Caco-2 (cell line): ENCODE measurements around the gene RFX2. TPM values are rescaled to one million over a fixed set of nuclear protein-coding genes. Genes with fewer than 3 reads are reported as not detected.

Experiments used
- BruUV-seq: library from RNA; stranded (reverse); fragments of 400-500 nt; replicated peaks from 2 replicates; lab custom pipeline; 2021; lab: Mats Ljungman, UMichigan
- CTCF ChIA-PET: fragments of 300-600 bp; sonication (Branson Sonifier 250); formaldehyde crosslinking; loops from one replicate; lab custom pipeline; 2022; ENCODE audit warnings: antibody characterized with exemption; lab: Charles Lee
- POLR2A ChIA-PET: fragments of 300-600 bp; sonication (Branson Sonifier 250); formaldehyde crosslinking; loops from one replicate; lab custom pipeline; 2022; ENCODE audit warnings: antibody characterized with exemption; lab: Charles Lee
- DNase-seq, 2 experiments: peaks; one replicate each; pipeline versions ENCODE4 v3.0.0 to v3.0.0-alpha.2; 2020 to 2022
- H3K27me3 ChIP-seq: replicated peaks from 2 replicates; pipeline ENCODE4 v1.6.0; 2011; ENCODE audit warnings: low read length; ENCODE audit not compliant: control insufficient read depth, insufficient read depth
- H3K36me3 ChIP-seq: 2 replicates; pipeline ENCODE4 v1.5.1; 2011; ENCODE audit warnings: low read length; ENCODE audit not compliant: control insufficient read depth, insufficient read depth
- H3K4me1 ChIP-seq: fragments of 250-450 bp; sonication (Bioruptor Pico); 2 replicates; pipeline ENCODE4 v1.5.1; 2020; ENCODE audit warnings: mild to moderate bottlenecking
- H3K4me3 ChIP-seq: 2 replicates; pipeline ENCODE4 v1.5.1; 2011; ENCODE audit warnings: low read depth, mild to moderate bottlenecking, control low read depth, low read length
- H3K9me3 ChIP-seq: fragments of 250-450 bp; sonication (Bioruptor Pico); 2 replicates; pipeline ENCODE4 v1.5.1; 2020; ENCODE audit warnings: mild to moderate bottlenecking, moderate library complexity
- H3K27ac Mint-ChIP-seq: one replicate; pipeline ENCODE4 v1.8.0; 2022; ENCODE audit warnings: mixed read lengths; ENCODE audit not compliant: unreplicated experiment
- H3K27me3 Mint-ChIP-seq: one replicate; pipeline ENCODE4 v1.8.0; 2022; ENCODE audit warnings: mixed read lengths; ENCODE audit not compliant: insufficient read depth, unreplicated experiment
- H3K36me3 Mint-ChIP-seq: one replicate; pipeline ENCODE4 v1.8.0; 2022; ENCODE audit warnings: mild to moderate bottlenecking, mixed read lengths; ENCODE audit not compliant: insufficient read depth, unreplicated experiment
- H3K4me1 Mint-ChIP-seq: one replicate; pipeline ENCODE4 v1.8.0; 2022; ENCODE audit warnings: low read depth, mixed read lengths; ENCODE audit not compliant: unreplicated experiment
- H3K4me3 Mint-ChIP-seq: one replicate; pipeline ENCODE4 v1.8.0; 2022; ENCODE audit warnings: mild to moderate bottlenecking, moderate library complexity, mixed read lengths; ENCODE audit not compliant: unreplicated experiment
- H3K9me3 Mint-ChIP-seq: one replicate; pipeline ENCODE4 v1.8.0; 2022; ENCODE audit warnings: mixed read lengths; ENCODE audit not compliant: unreplicated experiment
- intact Hi-C: fragments of 100-400 bp; cut with micrococcal nuclease; formaldehyde crosslinking; loops from one replicate; pipeline ENCODE4 v1.10.0; 2022; ENCODE audit not compliant: unreplicated experiment
- total RNA-seq: library from RNA; stranded (reverse); gene quantifications from 2 replicates; pipeline ENCODE4 v1.2.3, GENCODE V29; 2022
- TF ChIP-seq, protein P1 (sequence below), 2 experiments: fragments of 200-600 bp in 1 of 2; IDR thresholded peaks; 1 replicate in 1 of 2; 2 replicates in 1 of 2; pipeline versions ENCODE4 v1.5.1 to v1.8.0; 2011 to 2022; ENCODE audit warnings: antibody characterized with exemption in 1 of 2, control low read depth in 1 of 2, inconsistent platforms in 1 of 2, low read depth in 1 of 2, low read length in 1 of 2, mild to moderate bottlenecking in 1 of 2, moderate library complexity in 1 of 2; ENCODE audit not compliant: insufficient read depth in 1 of 2, severe bottlenecking in 1 of 2, unreplicated experiment in 1 of 2

The RFX2 gene
- total RNA-seq, 1 experiment from 2014 or later, result 9.3 TPM

GRCh38 chr19:6014551-6015135 is 95.7 kb downstream of the RFX2 start:
- Mint-ChIP-seq H3K4me3 (no peak overlapping the region), H3K4me1 (peaks cover 9% of the 10 kb centered on the region), H3K36me3 (no peaks in the 10 kb centered on the region), H3K9me3 (no peaks in the 10 kb centered on the region), H3K27ac (no peak overlapping the region), H3K27me3 (no peaks in the 10 kb centered on the region)
- CTCF ChIA-PET, result interaction anchor here (0.6 kb wide), 1 partner anchor 27 kb away, joined by 4 read pairs; no protein-coding TSS in a partner anchor
- POLR2A ChIA-PET, result no interaction called here
- Histone ChIP-seq H3K4me1 (no peaks in the 10 kb centered on the region), H3K4me3 (no peak overlapping the region), H3K36me3 (no peaks in the 10 kb centered on the region), H3K9me3 (no peaks in the 10 kb centered on the region), H3K27me3 (no peaks in the 10 kb centered on the region)
- TF ChIP-seq, protein P1, sequence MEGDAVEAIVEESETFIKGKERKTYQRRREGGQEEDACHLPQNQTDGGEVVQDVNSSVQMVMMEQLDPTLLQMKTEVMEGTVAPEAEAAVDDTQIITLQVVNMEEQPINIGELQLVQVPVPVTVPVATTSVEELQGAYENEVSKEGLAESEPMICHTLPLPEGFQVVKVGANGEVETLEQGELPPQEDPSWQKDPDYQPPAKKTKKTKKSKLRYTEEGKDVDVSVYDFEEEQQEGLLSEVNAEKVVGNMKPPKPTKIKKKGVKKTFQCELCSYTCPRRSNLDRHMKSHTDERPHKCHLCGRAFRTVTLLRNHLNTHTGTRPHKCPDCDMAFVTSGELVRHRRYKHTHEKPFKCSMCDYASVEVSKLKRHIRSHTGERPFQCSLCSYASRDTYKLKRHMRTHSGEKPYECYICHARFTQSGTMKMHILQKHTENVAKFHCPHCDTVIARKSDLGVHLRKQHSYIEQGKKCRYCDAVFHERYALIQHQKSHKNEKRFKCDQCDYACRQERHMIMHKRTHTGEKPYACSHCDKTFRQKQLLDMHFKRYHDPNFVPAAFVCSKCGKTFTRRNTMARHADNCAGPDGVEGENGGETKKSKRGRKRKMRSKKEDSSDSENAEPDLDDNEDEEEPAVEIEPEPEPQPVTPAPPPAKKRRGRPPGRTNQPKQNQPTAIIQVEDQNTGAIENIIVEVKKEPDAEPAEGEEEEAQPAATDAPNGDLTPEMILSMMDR (IDR thresholded peaks at IDR 0.05; ENCODE audit: insufficient read depth in 1 of 2, low read depth in 1 of 2, low read length in 1 of 2, severe bottlenecking in 1 of 2, unreplicated experiment in 1 of 2), result no peak
- no TSS peak for BruUV-seq
- DNase-seq, result no peak
- intact Hi-C loops, result no loop called here

GRCh38 chr19:6012426-6013170 is 97.7 kb downstream of the RFX2 start:
- no peak overlapping the region for H3K4me3 ChIP-seq
- TF ChIP-seq, protein P1 (IDR thresholded peaks at IDR 0.05; ENCODE audit: insufficient read depth in 1 of 2, low read depth in 1 of 2, low read length in 1 of 2, severe bottlenecking in 1 of 2, unreplicated experiment in 1 of 2), result no peak
- Mint-ChIP-seq H3K27me3 (no peaks in the 10 kb centered on the region), H3K9me3 (no peaks in the 10 kb centered on the region), H3K27ac (no peak overlapping the region), H3K36me3 (no peaks in the 10 kb centered on the region), H3K4me3 (no peak overlapping the region), H3K4me1 (peaks cover 9% of the 10 kb centered on the region)
- intact Hi-C loops, result no loop called here
- no peaks in the 10 kb centered on the region for H3K36me3 ChIP-seq
- H3K9me3 ChIP-seq, result no peaks in the 10 kb centered on the region
- ChIA-PET POLR2A (no interaction called here), CTCF (no interaction called here)
- BruUV-seq, result no TSS peak
- no peaks in the 10 kb centered on the region for H3K27me3 ChIP-seq
- H3K4me1 ChIP-seq, result no peaks in the 10 kb centered on the region
- no peak for DNase-seq

- no peak for DNase-seq
- Histone ChIP-seq H3K4me1 (no peaks in the 10 kb centered on the region), H3K4me3 (no peak overlapping the region), H3K27me3 (no peaks in the 10 kb centered on the region), H3K9me3 (no peaks in the 10 kb centered on the region), H3K36me3 (no peaks in the 10 kb centered on the region)
- Mint-ChIP-seq H3K4me1 (peaks cover 9% of the 10 kb centered on the region), H3K27me3 (no peaks in the 10 kb centered on the region), H3K36me3 (no peaks in the 10 kb centered on the region), H3K4me3 (no peak overlapping the region), H3K27ac (no peak overlapping the region), H3K9me3 (no peaks in the 10 kb centered on the region)
- TF ChIP-seq, protein P1 (IDR thresholded peaks at IDR 0.05; ENCODE audit: insufficient read depth in 1 of 2, low read depth in 1 of 2, low read length in 1 of 2, severe bottlenecking in 1 of 2, unreplicated experiment in 1 of 2), result no peak
- intact Hi-C loops, result no loop called here
- POLR2A ChIA-PET, result no interaction called here
- CTCF ChIA-PET, result no interaction called here
- BruUV-seq, result no TSS peak
Observed at GRCh38 chr19:6011794-6012193, 98.5 kb downstream of the RFX2 start.
